ENCODE data around the gene MCHR1. TPM values are rescaled to one million over a fixed set of nuclear protein-coding genes. Genes with fewer than 3 reads are reported as not detected.

MCHR1 gene
- total and polyA plus RNA-seq, 4 experiments from 2014 or later, result not detected

- Histone ChIP-seq H3K36me3 (ENCODE audit: insufficient read depth, low read length) (no peaks in the 10 kb centered on the region), H3K27ac (ENCODE audit: low read depth, low read length) (no peak overlapping the region), H3K9me3 (ENCODE audit: control insufficient read depth in 1 of 2, low read length in 2 of 2) (no peaks in the 10 kb centered on the region), H3K4me1 (ENCODE audit: insufficient read depth, low read length) (peaks cover 5% of the 10 kb centered on the region), H3K27me3 (ENCODE audit: insufficient read depth, low read length) (no peaks in the 10 kb centered on the region), H3K4me3 (ENCODE audit: low read length in 2 of 2) (no peak overlapping the region)
- H3K27me3 Mint-ChIP-seq, result no peaks in the 10 kb centered on the region
- no peaks in the 10 kb centered on the region for H3K36me3 Mint-ChIP-seq
- DNase-seq, result no peak
- H3K27ac Mint-ChIP-seq, result no peak overlapping the region
- no peak overlapping the region for H3K4me3 Mint-ChIP-seq
- H3K4me1 Mint-ChIP-seq, result peaks cover 9 to 15% (median 13%) of the 10 kb centered on the region in 4 donors
- H3K9me3 Mint-ChIP-seq, result peaks cover 0 to 2% (median 0%) of the 10 kb centered on the region in 8 donors
- ChIA-PET POLR2A (ENCODE audit: partially characterized antibody) (no interaction called here), CTCF (ENCODE audit: partially characterized antibody) (no interaction called here)
- intact Hi-C loops (cut with micrococcal nuclease), result no loop called here
Observed at GRCh38 chr22:40703736-40704135, 24.5 kb downstream of the MCHR1 start.

DNA sequence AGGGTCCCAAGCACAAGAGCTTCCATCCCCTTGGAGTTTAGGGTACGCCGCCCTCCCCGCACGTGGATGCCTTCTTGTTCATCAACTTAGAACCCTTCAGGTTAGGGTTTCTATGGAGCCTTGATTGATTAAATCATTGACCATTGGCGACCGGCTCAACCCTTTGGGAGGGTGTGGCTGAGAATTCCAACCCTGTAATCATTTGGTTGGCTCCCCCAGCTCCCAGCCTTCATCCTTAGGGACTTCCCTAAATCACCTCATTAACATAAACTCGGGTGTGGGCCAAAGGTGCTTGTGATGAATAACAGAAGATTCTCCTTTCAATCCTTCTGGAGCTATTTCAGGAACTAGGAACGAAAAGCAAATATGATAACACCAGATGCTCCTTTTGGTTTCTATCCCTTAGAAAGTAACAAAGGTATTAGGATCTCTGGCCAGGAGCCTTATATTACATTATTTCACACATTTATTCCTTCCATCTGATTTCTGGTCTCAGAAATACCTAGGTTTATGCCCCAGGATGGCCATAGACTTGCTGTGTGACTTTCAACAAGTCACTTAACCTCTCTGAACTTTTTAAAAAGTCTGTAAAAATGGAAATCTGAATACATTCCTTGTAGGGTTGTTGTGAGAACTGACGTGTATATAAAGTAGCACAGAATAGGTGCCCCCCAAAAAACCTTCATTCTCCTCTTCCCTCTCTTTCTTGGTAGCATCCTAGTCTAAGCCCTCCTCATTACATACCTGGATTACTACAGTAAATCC lies 26.8 kb downstream of the MCHR1 start:
- peaks cover 11 to 18% (median 12%) of the 10 kb centered on the region in 4 donors for H3K4me1 Mint-ChIP-seq
- POLR2A ChIA-PET (ENCODE audit: partially characterized antibody), result interaction anchor here (0.6 kb wide), 1 partner anchor 71 kb away, joined by 3 read pairs; no protein-coding TSS in a partner anchor
- no peak overlapping the region for H3K4me3 Mint-ChIP-seq

DNA sequence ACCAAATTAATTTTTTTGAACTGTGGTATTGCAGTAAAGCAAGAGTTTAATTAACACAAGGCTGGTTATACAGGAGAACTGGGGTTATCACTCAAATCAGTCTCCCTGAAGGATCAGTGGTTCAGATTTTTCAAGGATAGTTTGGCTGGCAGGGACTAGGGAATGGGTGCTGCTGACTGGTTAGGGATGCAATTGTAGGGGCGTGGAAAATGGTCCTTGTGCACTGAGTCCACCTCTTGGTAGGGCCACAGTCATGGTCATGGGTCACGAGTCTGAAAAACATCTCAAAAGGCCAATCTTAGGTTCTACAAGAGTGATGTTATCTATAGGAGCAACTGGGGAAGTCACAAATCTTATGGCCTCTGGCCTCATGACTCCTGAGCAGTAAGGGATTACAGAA lies 27.9 kb downstream of the MCHR1 start:
- no peak overlapping the region for H3K27ac Mint-ChIP-seq
- H3K36me3 Mint-ChIP-seq, result no peaks in the 10 kb centered on the region
- no peak overlapping the region for H3K4me3 Mint-ChIP-seq
- no peak for DNase-seq
- H3K4me1 ChIP-seq (ENCODE audit: insufficient read depth, low read length), result peaks cover 11% of the 10 kb centered on the region
- no peaks in the 10 kb centered on the region for H3K27me3 ChIP-seq (ENCODE audit: insufficient read depth, low read length)
- H3K4me3 ChIP-seq (ENCODE audit: low read length in 2 of 2), result no peak overlapping the region
- H3K27me3 Mint-ChIP-seq, result no peaks in the 10 kb centered on the region
- peaks cover 0 to 2% (median 0%) of the 10 kb centered on the region in 8 donors for H3K9me3 Mint-ChIP-seq
- POLR2A ChIA-PET (ENCODE audit: partially characterized antibody), result interaction anchor here (0.6 kb wide), 1 partner anchor 70 kb away, joined by 3 read pairs; no protein-coding TSS in a partner anchor
- CTCF ChIA-PET (ENCODE audit: partially characterized antibody), result no interaction called here
- H3K9me3 ChIP-seq (ENCODE audit: control insufficient read depth in 1 of 2, low read length in 2 of 2), result no peaks in the 10 kb centered on the region
- peaks cover 10 to 17% (median 13%) of the 10 kb centered on the region in 4 donors for H3K4me1 Mint-ChIP-seq
- intact Hi-C loops (cut with micrococcal nuclease), result no loop called here
- H3K36me3 ChIP-seq (ENCODE audit: insufficient read depth, low read length), result no peaks in the 10 kb centered on the region
- no peak overlapping the region for H3K27ac ChIP-seq (ENCODE audit: low read depth, low read length)

More for the DNA sequence above, 26.8 kb downstream of the MCHR1 start:
- Histone ChIP-seq H3K27ac (ENCODE audit: low read depth, low read length) (no peak overlapping the region), H3K9me3 (ENCODE audit: control insufficient read depth in 1 of 2, low read length in 2 of 2) (no peaks in the 10 kb centered on the region), H3K4me1 (ENCODE audit: insufficient read depth, low read length) (peaks cover 5% of the 10 kb centered on the region), H3K27me3 (ENCODE audit: insufficient read depth, low read length) (no peaks in the 10 kb centered on the region), H3K36me3 (ENCODE audit: insufficient read depth, low read length) (no peaks in the 10 kb centered on the region), H3K4me3 (ENCODE audit: low read length in 2 of 2) (no peak overlapping the region)
- intact Hi-C loops (cut with micrococcal nuclease), result no loop called here
- Mint-ChIP-seq H3K27me3 (no peaks in the 10 kb centered on the region), H3K9me3 (peaks cover 0 to 2% (median 0%) of the 10 kb centered on the region in 8 donors), H3K36me3 (no peaks in the 10 kb centered on the region), H3K27ac (no peak overlapping the region)
- DNase-seq, result no peak
- CTCF ChIA-PET (ENCODE audit: partially characterized antibody), result no interaction called here

- intact Hi-C loops (cut with micrococcal nuclease), result no loop called here
- CTCF ChIA-PET (ENCODE audit: partially characterized antibody), result interaction anchor here (1.3 kb wide), 1 partner anchor 23 kb away, joined by 3 read pairs; no protein-coding TSS in a partner anchor
- Mint-ChIP-seq H3K27ac (peak overlapping the region in 2 of 7 donors; percentile 11 to 14), H3K27me3 (no peaks in the 10 kb centered on the region), H3K9me3 (peaks cover 0 to 2% (median 0%) of the 10 kb centered on the region in 8 donors), H3K4me3 (peak overlapping the region in 1 of 8 donors; percentile 71), H3K36me3 (no peaks in the 10 kb centered on the region), H3K4me1 (peaks cover 7 to 13% (median 9%) of the 10 kb centered on the region in 4 donors)
- no peak overlapping the region for H3K4me3 ChIP-seq (ENCODE audit: low read length in 2 of 2)
- H3K9me3 ChIP-seq (ENCODE audit: control insufficient read depth in 1 of 2, low read length in 2 of 2), result no peaks in the 10 kb centered on the region
- no peak for DNase-seq
- H3K36me3 ChIP-seq (ENCODE audit: insufficient read depth, low read length), result no peaks in the 10 kb centered on the region
- POLR2A ChIA-PET (ENCODE audit: partially characterized antibody), result no interaction called here
- H3K4me1 ChIP-seq (ENCODE audit: insufficient read depth, low read length), result peaks cover 9% of the 10 kb centered on the region
- no peaks in the 10 kb centered on the region for H3K27me3 ChIP-seq (ENCODE audit: insufficient read depth, low read length)
- no peak overlapping the region for H3K27ac ChIP-seq (ENCODE audit: low read depth, low read length)
Observed at GRCh38 chr22:40708177-40708576, 28.9 kb downstream of the MCHR1 start.

GRCh38 chr22:40709752-40710413 lies 30.6 kb downstream of the MCHR1 start:
- peak overlapping the region in 5 of 7 donors; percentile 36 to 93 (median 65) for H3K27ac Mint-ChIP-seq
- intact Hi-C loops (cut with micrococcal nuclease), result no loop called here
- POLR2A ChIA-PET (ENCODE audit: partially characterized antibody), result interaction anchor here (2.3 kb wide), 1 partner anchor 22 kb away, joined by 8 read pairs; no protein-coding TSS in a partner anchor

DNA sequence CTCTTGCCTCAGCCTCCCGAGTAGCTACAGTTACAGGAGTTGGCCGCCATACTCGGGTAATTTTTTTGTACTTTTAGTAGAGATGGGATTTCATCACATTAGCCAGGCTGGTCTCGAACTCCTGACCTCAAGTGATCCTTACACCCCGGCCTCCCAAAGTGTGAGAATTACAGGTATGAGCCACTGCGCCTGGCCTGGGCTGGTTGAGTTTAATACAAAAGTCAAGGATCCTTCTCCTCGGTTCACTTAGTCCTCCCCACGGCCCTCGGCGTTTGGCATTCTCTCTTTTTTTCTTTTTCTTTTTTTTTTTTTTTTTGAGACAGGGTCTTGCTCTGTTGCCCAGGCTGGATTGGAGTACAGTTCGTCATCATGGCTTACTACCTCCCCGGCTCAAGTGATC lies 33.0 kb downstream of the MCHR1 start:
- H3K4me3 Mint-ChIP-seq, result no peak overlapping the region
- no peaks in the 10 kb centered on the region for H3K9me3 Mint-ChIP-seq
- no peak overlapping the region for H3K27ac Mint-ChIP-seq
- Histone ChIP-seq H3K36me3 (ENCODE audit: insufficient read depth, low read length) (no peaks in the 10 kb centered on the region), H3K4me3 (ENCODE audit: low read length in 2 of 2) (no peak overlapping the region), H3K27me3 (ENCODE audit: insufficient read depth, low read length) (no peaks in the 10 kb centered on the region), H3K27ac (ENCODE audit: low read depth, low read length) (no peak overlapping the region), H3K9me3 (ENCODE audit: control insufficient read depth in 1 of 2, low read length in 2 of 2) (no peaks in the 10 kb centered on the region), H3K4me1 (ENCODE audit: insufficient read depth, low read length) (peaks cover 9% of the 10 kb centered on the region)
- H3K4me1 Mint-ChIP-seq, result peaks cover 7 to 14% (median 9%) of the 10 kb centered on the region in 4 donors
- H3K36me3 Mint-ChIP-seq, result no peaks in the 10 kb centered on the region
- H3K27me3 Mint-ChIP-seq, result no peaks in the 10 kb centered on the region
- ChIA-PET CTCF (ENCODE audit: partially characterized antibody) (interaction anchor here (1.1 to 3.1 kb wide), 4 partner anchors 9 to 47 kb away, joined by 4 to 15 read pairs (median 7); no protein-coding TSS in a partner anchor), POLR2A (ENCODE audit: partially characterized antibody) (interaction anchor here (0.8 to 2.4 kb wide), 8 partner anchors 11 to 297 kb away, joined by 3 to 21 read pairs (median 6); no protein-coding TSS in a partner anchor)
- DNase-seq, result no peak
- intact Hi-C loops (cut with micrococcal nuclease), result loop anchor here (1.0 kb wide), 1 partner anchor 16 kb away; no protein-coding TSS in a partner anchor

More at GRCh38 chr22:40709752-40710413, 30.6 kb downstream of the MCHR1 start:
- H3K9me3 ChIP-seq (ENCODE audit: control insufficient read depth in 1 of 2, low read length in 2 of 2), result no peaks in the 10 kb centered on the region
- peaks cover 9% of the 10 kb centered on the region for H3K4me1 ChIP-seq (ENCODE audit: insufficient read depth, low read length)
- Mint-ChIP-seq H3K9me3 (peaks cover 0 to 2% (median 0%) of the 10 kb centered on the region in 8 donors), H3K4me3 (no peak overlapping the region), H3K27me3 (no peaks in the 10 kb centered on the region), H3K4me1 (peaks cover 7 to 12% (median 9%) of the 10 kb centered on the region in 4 donors), H3K36me3 (no peaks in the 10 kb centered on the region)
- no peak for DNase-seq
- H3K27me3 ChIP-seq (ENCODE audit: insufficient read depth, low read length), result no peaks in the 10 kb centered on the region
- CTCF ChIA-PET (ENCODE audit: partially characterized antibody), result interaction anchor here (0.7 to 3.1 kb wide), 4 partner anchors 27 to 189 kb away, joined by 3 to 22 read pairs (median 10); no protein-coding TSS in a partner anchor
- no peak overlapping the region for H3K27ac ChIP-seq (ENCODE audit: low read depth, low read length)
- H3K4me3 ChIP-seq (ENCODE audit: low read length in 2 of 2), result no peak overlapping the region
- no peaks in the 10 kb centered on the region for H3K36me3 ChIP-seq (ENCODE audit: insufficient read depth, low read length)

All from CD4-positive, alpha-beta memory T cell (primary cell).